Activated CD4-positive, alpha-beta T cell treated with anti-CD3 and anti-CD28 coated beads, Interleukin-2, amount 10 ng/mL, durations not matched to agents 24 days and 14 days (primary cell): ENCODE results near the gene RUVBL2. TPM values are rescaled to one million over a fixed set of nuclear protein-coding genes. Genes with fewer than 3 reads are reported as not detected.
"Not testable (repeated sequence)": the region's sequence is repeated elsewhere in the genome, so short reads cannot be mapped to it uniquely, and the experiment has no call there.

Source experiments
- DNase-seq: peaks from one replicate; pipeline ENCODE4 v3.0.0; 2022
- H3K27ac Mint-ChIP-seq: one replicate; pipeline ENCODE4 v1.8.0; 2022; ENCODE audit warnings: mild to moderate bottlenecking, mixed read lengths
- H3K27me3 Mint-ChIP-seq: one replicate; pipeline ENCODE4 v1.8.0; 2022; ENCODE audit warnings: mixed read lengths
- H3K36me3 Mint-ChIP-seq: one replicate; pipeline ENCODE4 v1.8.0; 2022; ENCODE audit warnings: low read depth, mild to moderate bottlenecking, mixed read lengths
- H3K4me1 Mint-ChIP-seq: one replicate; pipeline ENCODE4 v1.8.0; 2021; ENCODE audit warnings: mixed read lengths
- H3K4me3 Mint-ChIP-seq: one replicate; pipeline ENCODE4 v1.8.0; 2022; ENCODE audit warnings: mild to moderate bottlenecking, moderate library complexity, mixed read lengths
- H3K9me3 Mint-ChIP-seq: one replicate; pipeline ENCODE4 v1.8.0; 2021; ENCODE audit warnings: mixed read lengths
- intact Hi-C: fragments of 100-400 bp; cut with micrococcal nuclease; formaldehyde crosslinking; loops from one replicate; pipeline ENCODE4 v1.15.1; 2023
- total RNA-seq: library from RNA; stranded (reverse); gene quantifications from 2 replicates; pipeline ENCODE4 v1.2.3, GENCODE V29; 2022

RUVBL2 gene
- total RNA-seq, 1 donor from 2014 or later: 195 TPM

GRCh38 chr19:49049011-49049410, 55.3 kb downstream of the RUVBL2 start, which contains the start of gene CGB8:
Gene CGB8 (minus strand): TSS chr19:49049111. CDS start chr19:49048739, 372 bp downstream.
- DNase-seq, H3K27ac Mint-ChIP-seq, H3K27me3 Mint-ChIP-seq, H3K36me3 Mint-ChIP-seq, intact Hi-C loops, H3K4me3 Mint-ChIP-seq, H3K4me1 Mint-ChIP-seq, H3K9me3 Mint-ChIP-seq: not testable (repeated sequence)

GRCh38 chr19:49049834-49050233, 56.1 kb downstream of the RUVBL2 start:
- H3K36me3 Mint-ChIP-seq, DNase-seq, H3K27me3 Mint-ChIP-seq, H3K27ac Mint-ChIP-seq, intact Hi-C loops, H3K4me1 Mint-ChIP-seq, H3K4me3 Mint-ChIP-seq, H3K9me3 Mint-ChIP-seq: not testable (repeated sequence)

- intact Hi-C loops, H3K27ac Mint-ChIP-seq, DNase-seq, H3K4me1 Mint-ChIP-seq, H3K9me3 Mint-ChIP-seq, H3K27me3 Mint-ChIP-seq, H3K36me3 Mint-ChIP-seq, H3K4me3 Mint-ChIP-seq: not testable (repeated sequence)
These were observed 56.8 kb downstream of the RUVBL2 start for GRCh38 chr19:49050376-49051033.

- peaks cover 3% of the 10 kb centered on the region for H3K36me3 Mint-ChIP-seq
- intact Hi-C loops: no loop called here
- peaks cover 49% of the 10 kb centered on the region for H3K27me3 Mint-ChIP-seq
These were observed 62.6 kb downstream of the RUVBL2 start for GRCh38 chr19:49056101-49056901.

DNA sequence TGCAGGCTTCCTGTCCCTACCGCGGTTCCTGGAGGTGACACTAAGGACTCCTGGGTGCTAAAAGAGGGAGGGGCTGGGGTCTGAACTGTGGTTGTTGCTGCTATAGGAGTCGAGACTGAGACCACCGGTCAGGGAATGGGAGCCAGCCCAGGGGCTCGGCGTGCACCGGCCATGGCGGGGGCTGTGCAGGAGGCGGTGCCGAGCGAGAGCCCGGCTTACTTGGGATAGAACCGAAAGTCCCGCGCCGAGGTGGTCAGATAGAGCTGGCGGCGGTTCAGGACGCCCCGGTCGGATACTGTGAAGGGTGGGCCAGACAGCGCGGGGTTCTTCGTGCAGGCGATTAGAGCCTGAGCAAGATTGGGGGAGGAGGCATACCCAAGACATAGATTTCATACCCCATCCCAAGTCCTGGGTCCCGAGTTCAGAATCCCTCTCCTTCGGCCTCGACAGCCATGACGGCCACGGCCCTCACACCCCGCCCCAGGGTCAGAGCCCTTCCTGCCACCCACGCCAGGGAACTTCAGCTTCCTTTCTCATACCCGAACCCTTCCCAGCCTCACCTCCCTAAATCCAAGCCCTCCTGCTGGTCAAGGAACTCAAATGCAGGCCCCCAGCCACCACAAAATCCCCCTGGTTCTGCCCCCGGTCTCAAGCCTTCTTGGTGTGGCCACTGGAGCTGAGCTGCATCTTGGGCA, 63.4 kb downstream of the RUVBL2 start:
- DNase-seq: peak; percentile 65
- intact Hi-C loops: not testable (repeated sequence)
- H3K27me3 Mint-ChIP-seq: peaks cover 53% of the 10 kb centered on the region

More at GRCh38 chr19:49056101-49056901, 62.6 kb downstream of the RUVBL2 start:
- peak overlapping the region; percentile 84 for H3K4me3 Mint-ChIP-seq
- no peaks in the 10 kb centered on the region for H3K9me3 Mint-ChIP-seq
- peaks cover 12% of the 10 kb centered on the region for H3K4me1 Mint-ChIP-seq
- H3K27ac Mint-ChIP-seq: no peak overlapping the region
- peak; percentile 90 for DNase-seq

GRCh38 chr19:49057636-49058234, 64.0 kb downstream of the RUVBL2 start, which contains the start of gene CGB7:
Gene CGB7 (minus strand): TSS chr19:49057749. CDS start chr19:49055375, 2,374 bp downstream.
- intact Hi-C loops: no loop called here
- DNase-seq: peak; percentile 83
- Mint-ChIP-seq H3K27me3 (peaks cover 53% of the 10 kb centered on the region), H3K27ac (no peak within 1 kb of the TSS), H3K4me1 (peaks cover 12% of the 10 kb centered on the region), H3K9me3 (no peaks in the 10 kb centered on the region), H3K4me3 (peak within 1 kb of the TSS; percentile 84), H3K36me3 (peaks cover 3% of the 10 kb centered on the region)

More for the DNA sequence above, 63.4 kb downstream of the RUVBL2 start:
- H3K4me3 Mint-ChIP-seq: peak overlapping the region; percentile 84
- H3K4me1 Mint-ChIP-seq: peaks cover 12% of the 10 kb centered on the region
- not testable (repeated sequence) for H3K9me3 Mint-ChIP-seq, H3K36me3 Mint-ChIP-seq, H3K27ac Mint-ChIP-seq

DNA sequence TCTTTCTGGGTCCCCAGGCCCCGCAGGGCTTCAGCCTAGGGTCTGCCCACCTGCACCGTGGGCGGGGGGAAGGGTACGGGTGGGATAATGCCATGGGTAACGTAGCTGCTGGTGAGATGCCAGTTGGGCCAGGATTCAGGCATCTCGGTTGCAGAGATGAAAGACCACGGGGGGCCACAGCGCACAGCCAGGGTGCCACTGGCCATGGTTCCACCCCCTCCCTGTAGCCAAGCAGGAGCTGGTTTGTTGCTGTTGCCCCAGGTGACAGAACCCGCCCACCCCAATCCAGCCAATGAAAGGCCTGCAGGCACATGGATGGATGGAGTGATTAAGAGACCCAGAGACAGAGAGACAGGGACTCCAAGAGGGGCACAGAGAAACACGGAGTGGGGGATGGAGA, 64.9 kb downstream of the RUVBL2 start:
- no peaks in the 10 kb centered on the region for H3K9me3 Mint-ChIP-seq
- no peak overlapping the region for H3K27ac Mint-ChIP-seq

GRCh38 chr19:49059053-49059452, 65.4 kb downstream of the RUVBL2 start:
- H3K9me3 Mint-ChIP-seq: no peaks in the 10 kb centered on the region
- peaks cover 12% of the 10 kb centered on the region for H3K4me1 Mint-ChIP-seq
- intact Hi-C loops: no loop called here
- no peak overlapping the region for H3K4me3 Mint-ChIP-seq
- peaks cover 63% of the 10 kb centered on the region for H3K27me3 Mint-ChIP-seq
- peaks cover 3% of the 10 kb centered on the region for H3K36me3 Mint-ChIP-seq
- no peak overlapping the region for H3K27ac Mint-ChIP-seq
- DNase-seq: no peak

More for the DNA sequence above, 64.9 kb downstream of the RUVBL2 start:
- DNase-seq: peak; percentile 66
- peaks cover 3% of the 10 kb centered on the region for H3K36me3 Mint-ChIP-seq
- peak overlapping the region; percentile 84 for H3K4me3 Mint-ChIP-seq
- peaks cover 12% of the 10 kb centered on the region for H3K4me1 Mint-ChIP-seq
- intact Hi-C loops: no loop called here
- peaks cover 60% of the 10 kb centered on the region for H3K27me3 Mint-ChIP-seq

GRCh38 chr19:49061000-49061399, 67.3 kb downstream of the RUVBL2 start:
- no peak overlapping the region for H3K4me3 Mint-ChIP-seq
- peaks cover 12% of the 10 kb centered on the region for H3K4me1 Mint-ChIP-seq
- peaks cover 69% of the 10 kb centered on the region for H3K27me3 Mint-ChIP-seq
- H3K9me3 Mint-ChIP-seq: no peaks in the 10 kb centered on the region
- intact Hi-C loops: no loop called here
- H3K36me3 Mint-ChIP-seq: peaks cover 3% of the 10 kb centered on the region
- no peak overlapping the region for H3K27ac Mint-ChIP-seq
- DNase-seq: no peak

- Mint-ChIP-seq H3K27me3 (peaks cover 72% of the 10 kb centered on the region), H3K27ac (no peak overlapping the region), H3K4me1 (peaks cover 12% of the 10 kb centered on the region), H3K9me3 (no peaks in the 10 kb centered on the region), H3K4me3 (no peak overlapping the region), H3K36me3 (peaks cover 3% of the 10 kb centered on the region)
- no peak for DNase-seq
- intact Hi-C loops: no loop called here
These were observed 67.8 kb downstream of the RUVBL2 start for GRCh38 chr19:49061445-49061844.

DNA sequence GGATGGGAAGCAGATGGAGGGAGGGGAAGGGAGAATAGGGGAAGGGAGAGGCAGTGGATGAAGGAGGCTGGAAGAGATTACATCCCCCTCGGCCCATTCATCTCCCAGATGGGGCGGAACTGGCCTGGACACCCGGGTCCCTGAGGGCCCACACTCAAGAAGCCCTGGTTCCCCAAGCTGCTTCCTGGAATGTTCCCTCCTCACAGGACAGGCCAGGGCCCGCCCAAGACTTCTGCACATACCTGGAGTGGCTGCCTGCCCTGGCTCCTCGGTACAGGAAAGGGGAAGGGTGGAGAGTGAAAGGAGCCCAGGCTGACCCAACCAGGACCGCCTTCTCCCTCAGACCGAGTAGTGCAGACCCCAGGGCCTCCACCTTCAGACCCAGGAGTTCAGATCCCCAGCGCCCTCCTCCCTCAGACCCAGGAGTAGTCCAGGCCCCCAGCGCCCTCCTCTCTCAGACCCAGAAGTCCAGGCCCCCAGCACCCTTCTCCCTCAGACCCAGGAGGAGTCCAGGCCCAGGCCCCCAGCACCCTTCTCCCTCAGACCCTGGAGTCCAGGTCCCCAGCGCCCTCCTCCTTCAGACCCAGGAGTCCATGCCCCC, 70.4 kb downstream of the RUVBL2 start:
- DNase-seq: no peak
- H3K9me3 Mint-ChIP-seq: peaks cover 2% of the 10 kb centered on the region
- no peaks in the 10 kb centered on the region for H3K4me1 Mint-ChIP-seq
- H3K4me3 Mint-ChIP-seq: no peak overlapping the region
- H3K36me3 Mint-ChIP-seq: no peaks in the 10 kb centered on the region
- H3K27ac Mint-ChIP-seq: no peak overlapping the region
- intact Hi-C loops: no loop called here
- peaks cover 66% of the 10 kb centered on the region for H3K27me3 Mint-ChIP-seq

DNA sequence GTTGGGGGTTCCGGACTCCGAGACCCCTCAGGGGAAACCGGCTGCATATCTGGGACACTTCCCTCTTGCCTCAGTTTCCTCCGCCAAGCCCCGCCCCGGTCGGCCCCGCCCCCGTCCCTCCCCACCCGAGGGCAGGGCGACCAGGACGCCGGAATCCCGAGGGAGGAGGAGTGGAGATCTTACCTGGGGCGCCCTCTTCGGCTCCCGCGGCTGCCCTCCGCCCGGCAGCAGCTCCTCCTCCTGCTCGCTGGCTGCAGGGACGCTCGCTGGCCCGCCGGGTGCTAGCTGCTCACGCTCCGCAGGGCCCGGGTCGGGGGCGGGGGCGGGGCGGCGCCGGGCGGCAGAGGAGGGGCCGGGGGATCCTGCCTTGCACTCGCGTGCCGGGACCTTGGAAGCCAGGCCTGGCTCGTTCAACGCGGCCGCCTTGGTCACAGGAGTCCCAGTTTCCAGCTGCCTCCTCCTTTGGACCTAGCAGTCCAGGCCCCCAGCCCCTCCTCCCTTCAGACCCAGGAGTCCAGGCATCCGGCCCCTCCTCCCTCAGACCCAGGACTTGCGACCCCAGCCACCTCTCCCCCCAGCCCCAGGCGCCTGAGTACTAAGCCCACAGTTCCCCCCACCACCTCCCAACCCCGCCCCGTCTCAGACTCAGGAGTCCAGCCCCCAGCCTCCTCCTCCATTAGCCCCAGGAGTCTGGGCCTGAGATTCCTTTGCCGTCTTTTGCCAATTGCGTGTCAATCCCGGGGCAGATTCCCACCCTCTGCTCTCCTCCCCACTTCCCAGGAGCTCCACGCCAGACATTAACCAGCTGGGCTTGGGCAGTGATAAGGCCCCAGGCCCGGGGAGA, 71.3 kb downstream of the RUVBL2 start, which contains the start of gene NTF4:
Gene NTF4 (minus strand): TSS at position 51 of the 844 bp plus-strand sequence. CDS start 2,821 bp downstream, outside the sequence.
- DNase-seq: no peak
- H3K4me3 Mint-ChIP-seq: no peak within 1 kb of the TSS
- intact Hi-C loops: no loop called here
- no peaks in the 10 kb centered on the region for H3K36me3 Mint-ChIP-seq
- H3K27me3 Mint-ChIP-seq: peaks cover 66% of the 10 kb centered on the region
- H3K27ac Mint-ChIP-seq: no peak within 1 kb of the TSS
- H3K4me1 Mint-ChIP-seq: no peaks in the 10 kb centered on the region
- peaks cover 7% of the 10 kb centered on the region for H3K9me3 Mint-ChIP-seq
